LoVo (cell line): ENCODE results near the gene VIT.

Experiments used
- DNase-seq: peaks from one replicate; pipeline ENCODE4 v3.0.0-alpha.2; 2016; ENCODE audit warnings: low spot score

The VIT gene, protein sequence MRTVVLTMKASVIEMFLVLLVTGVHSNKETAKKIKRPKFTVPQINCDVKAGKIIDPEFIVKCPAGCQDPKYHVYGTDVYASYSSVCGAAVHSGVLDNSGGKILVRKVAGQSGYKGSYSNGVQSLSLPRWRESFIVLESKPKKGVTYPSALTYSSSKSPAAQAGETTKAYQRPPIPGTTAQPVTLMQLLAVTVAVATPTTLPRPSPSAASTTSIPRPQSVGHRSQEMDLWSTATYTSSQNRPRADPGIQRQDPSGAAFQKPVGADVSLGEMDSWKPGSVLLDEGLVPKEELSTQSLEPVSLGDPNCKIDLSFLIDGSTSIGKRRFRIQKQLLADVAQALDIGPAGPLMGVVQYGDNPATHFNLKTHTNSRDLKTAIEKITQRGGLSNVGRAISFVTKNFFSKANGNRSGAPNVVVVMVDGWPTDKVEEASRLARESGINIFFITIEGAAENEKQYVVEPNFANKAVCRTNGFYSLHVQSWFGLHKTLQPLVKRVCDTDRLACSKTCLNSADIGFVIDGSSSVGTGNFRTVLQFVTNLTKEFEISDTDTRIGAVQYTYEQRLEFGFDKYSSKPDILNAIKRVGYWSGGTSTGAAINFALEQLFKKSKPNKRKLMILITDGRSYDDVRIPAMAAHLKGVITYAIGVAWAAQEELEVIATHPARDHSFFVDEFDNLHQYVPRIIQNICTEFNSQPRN

DNA sequence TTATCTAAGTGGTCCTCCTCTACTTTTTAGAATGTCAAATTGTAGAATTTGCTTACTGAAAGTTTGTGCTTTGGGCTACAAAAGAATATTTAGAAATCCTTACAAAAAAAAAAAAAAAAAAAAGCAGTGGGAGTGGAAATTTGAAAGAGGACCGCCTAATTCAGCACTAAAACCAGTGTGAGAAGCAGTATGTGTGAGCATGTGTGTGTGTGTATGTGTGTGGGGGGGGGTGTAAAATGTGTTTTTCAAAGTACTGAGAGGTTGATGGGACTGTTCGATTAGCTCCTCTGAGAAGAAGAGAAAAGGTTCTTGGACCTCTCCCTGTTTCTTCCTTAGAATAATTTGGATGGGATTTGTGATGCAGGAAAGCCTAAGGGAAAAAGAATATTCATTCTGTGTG, at the start of gene VIT:
TSS of gene VIT (plus strand) at position 175 of the 400 bp plus-strand sequence. CDS start 19,664 bp downstream, outside the sequence.
- no peak for DNase-seq

DNA sequence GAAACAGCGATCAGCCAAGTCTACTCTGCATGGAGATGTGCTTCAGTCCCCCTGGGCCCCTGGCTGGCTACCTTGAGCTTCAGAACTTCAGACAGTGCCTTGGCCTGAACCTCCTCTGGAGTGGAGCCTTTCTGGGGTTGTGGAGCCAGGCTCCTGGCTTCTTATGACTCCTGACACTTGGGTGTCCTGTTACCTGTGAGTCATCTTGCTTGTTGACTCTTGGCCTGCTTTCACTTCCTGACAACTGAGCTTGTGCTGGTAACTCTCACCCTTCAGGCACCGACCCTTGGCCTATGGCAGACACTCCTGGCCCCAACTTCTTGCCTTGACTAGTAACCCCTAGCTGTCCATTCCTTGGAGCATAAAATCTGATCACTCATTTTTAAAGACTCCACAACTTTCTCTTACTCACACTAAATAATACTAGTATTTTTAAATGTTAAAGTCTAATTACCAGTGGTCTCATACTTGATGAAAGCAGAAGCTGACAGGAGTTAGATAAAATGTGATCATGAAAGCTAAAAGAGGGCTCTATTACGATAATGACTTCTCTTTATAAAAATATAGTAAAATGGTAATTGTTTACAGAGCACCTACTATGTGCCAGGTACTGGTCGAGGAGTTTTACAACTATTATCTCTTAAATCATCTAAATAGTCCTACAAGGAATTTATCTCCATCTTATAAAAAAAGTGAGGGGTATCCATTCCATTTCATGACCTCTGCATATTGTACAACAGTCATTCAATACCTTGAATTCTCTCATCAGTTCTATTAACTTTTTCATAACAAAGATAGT, 46.3 kb upstream of the VIT start:
- peak; percentile 87 for DNase-seq

DNA sequence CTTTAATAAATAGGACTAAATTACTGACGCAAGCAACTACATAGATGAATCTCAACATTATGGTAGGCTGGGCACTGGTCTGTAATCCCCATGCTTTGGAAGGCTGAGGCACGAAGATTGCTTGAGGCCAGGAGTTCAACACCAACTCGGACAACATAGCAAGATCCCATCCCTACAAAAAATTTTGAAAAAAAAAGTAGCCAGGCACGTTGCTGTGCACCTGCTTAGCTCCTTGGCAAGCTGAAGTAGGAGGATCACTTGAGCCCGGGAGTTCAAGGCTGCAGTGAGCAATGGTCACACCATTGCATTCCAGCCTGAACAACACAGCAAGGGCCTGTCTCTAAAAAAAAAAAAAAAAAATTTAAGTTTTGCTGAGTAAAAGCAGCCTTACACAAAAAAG, 43.4 kb upstream of the VIT start:
- DNase-seq = no peak

DNA sequence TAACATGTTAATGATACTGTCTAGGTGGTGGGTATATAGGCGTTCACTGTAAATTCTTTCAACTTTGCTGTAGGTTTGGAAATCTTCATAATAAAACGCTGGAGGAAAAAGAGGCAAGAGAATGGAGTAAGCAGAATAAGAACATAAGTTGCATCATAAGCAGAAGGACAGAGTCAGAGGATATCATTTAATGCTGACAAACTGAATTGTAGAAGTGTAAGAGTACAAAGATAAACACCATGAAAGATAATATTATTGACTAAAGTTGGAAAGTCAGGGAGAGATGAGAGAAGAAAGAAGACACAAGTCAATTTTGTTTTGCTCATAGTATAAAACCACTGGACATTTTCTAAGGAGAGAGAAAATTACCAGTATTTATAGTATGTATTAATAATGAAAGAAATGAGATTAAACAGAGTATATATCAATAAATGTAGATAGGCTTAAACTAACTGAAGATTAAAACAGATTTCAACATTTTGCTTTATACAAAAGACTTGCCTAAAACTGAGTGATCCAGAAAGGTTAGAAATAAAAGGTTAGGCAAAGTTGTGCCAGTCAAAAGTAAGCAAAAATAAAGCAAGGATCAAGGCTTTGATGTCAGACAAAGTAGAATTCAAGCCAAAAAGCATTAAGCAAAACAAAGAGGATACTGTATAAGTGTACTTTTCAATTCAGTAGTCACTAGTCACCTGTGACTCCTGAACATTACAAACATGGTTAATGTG, 42.4 kb upstream of the VIT start:
- no peak for DNase-seq

DNA sequence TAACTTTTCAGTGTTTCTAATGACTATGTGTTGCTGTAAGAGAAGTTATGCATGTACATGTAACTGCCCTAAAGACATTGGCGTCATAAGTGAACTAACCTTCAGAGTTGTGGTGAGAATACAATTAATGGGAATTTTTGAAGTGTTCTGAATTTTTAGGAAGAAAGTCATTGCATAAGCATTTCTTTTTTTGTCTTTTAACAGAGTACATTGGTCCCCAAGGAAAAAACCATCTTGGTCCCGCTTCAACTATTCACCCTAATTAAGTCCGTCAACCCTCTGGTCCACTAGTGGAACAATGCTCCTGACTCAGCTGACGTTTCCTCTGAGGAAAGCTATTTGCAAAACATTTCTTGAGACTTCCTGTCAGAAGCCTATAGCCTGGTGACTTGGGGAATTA, 41.1 kb upstream of the VIT start:
- DNase-seq = peak; percentile 30

DNA sequence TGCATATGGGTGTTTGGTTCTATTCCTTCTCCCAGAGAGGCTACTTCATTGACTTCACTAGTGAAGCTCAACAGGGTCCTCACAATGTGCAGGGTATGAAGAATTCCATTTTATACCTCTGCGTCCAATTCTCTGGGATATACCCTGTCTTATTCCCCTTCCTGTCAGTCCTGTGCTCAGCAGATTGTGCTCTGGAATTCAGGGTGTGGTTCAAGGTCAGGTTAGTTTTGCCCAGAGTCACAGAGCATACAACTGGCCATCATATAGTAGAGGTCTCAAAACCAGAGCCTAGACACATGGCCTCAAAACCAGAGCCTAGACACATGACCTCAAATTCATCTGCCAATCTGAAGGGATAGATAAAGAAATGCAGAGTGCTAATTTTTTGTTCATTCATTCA, 38.8 kb upstream of the VIT start:
- no peak for DNase-seq

DNA sequence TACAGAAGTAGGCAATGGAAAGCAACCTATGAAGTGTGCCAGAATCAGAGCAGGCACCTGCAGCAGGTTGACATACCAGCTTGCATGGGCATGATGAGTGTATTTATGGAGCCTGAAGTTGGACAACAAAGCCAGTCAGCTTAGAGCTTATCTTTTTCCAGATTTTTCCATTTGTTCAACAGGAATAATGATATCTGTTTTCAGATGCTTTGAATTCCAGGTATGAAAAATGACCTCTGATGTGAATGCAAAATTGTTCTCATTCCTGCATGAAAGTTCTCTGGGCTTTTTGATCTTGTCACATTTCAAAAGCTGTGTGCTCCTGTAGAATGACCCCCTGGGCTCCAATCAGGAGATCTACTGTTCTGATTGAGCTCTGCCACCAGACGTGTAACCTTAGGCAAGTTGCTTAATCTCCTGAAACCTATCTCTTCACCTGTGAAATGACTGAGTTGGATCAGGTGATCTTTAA, 38.2 kb upstream of the VIT start:
- no peak for DNase-seq

DNA sequence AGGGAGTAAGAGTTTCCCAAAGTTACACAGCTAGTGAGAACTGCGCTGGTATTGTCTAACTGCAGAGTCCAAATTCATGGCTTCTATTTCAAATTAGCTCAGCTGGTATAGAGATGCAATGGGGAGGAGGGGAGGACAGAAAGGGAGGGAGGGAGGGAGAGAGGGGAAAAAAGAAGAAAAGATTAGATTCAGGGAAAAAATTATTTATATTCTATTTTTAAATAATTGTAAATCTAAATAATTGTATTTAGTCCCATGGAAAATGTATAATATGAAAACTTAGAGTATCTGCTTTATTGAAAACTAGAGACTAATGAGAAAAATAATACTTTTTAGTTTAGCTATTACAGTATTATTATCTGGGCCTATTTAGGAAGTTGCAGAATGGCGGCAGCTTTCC, 37.3 kb upstream of the VIT start:
- DNase-seq = no peak

DNA sequence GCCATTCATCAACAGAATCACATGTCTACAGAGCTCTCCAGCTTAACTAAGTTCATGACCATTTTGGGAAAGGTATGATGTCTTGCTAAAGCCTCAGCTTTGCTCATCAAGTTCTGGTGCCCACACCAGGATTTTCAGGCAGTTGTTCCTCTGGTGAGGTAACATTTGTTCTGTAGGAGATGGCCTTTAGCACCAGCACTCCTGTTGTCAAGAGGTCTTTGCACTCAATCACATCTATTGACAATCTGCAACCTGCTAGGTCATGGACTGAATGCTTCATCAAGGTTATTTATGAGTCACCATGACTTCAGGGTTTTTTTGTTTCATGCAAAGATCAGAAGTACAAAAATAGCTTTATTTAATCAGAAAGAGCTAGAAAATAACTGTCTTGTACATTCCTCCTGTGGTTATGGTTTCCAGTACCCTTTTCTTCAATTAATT, 36.6 kb upstream of the VIT start:
- DNase-seq = no peak

DNA sequence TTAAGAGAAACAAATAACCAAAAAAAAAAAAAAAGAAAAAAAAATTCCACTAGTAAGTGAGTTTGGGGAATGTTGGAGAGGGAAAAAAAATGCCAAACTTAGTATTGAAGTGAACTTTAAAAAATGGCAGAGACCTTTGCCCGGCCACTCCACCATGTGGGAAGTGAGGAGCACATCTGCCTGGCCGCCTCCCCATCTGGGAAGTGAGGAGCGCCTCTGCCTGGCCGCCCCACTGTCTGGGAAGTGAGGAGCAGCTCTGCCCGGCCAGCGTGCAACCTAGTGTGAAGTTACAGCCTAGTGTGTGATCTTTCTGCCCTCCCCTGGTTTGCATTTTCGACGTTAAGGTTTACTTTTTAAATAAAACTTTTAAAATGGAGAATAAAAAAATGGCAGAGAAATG, 33.9 kb upstream of the VIT start:
- no peak for DNase-seq

DNA sequence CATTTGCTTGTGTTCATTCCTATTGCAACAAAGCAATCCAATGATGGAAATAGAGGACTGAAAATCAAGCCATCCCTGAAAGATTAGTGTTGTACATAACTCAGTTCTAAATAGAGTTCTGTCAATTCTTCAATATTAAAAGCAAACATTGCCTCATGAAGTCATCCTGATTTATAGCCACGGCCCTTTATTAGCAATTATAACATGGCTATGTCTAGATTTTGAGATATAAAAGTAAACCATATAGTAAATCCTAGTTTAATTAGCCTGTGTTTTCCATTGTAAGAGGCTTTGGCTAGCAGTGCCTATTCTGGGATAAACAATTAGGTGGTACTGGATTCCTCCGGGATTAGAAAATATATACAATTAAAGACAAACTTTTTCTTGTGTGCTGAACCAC, 33.2 kb upstream of the VIT start:
- no peak for DNase-seq

DNA sequence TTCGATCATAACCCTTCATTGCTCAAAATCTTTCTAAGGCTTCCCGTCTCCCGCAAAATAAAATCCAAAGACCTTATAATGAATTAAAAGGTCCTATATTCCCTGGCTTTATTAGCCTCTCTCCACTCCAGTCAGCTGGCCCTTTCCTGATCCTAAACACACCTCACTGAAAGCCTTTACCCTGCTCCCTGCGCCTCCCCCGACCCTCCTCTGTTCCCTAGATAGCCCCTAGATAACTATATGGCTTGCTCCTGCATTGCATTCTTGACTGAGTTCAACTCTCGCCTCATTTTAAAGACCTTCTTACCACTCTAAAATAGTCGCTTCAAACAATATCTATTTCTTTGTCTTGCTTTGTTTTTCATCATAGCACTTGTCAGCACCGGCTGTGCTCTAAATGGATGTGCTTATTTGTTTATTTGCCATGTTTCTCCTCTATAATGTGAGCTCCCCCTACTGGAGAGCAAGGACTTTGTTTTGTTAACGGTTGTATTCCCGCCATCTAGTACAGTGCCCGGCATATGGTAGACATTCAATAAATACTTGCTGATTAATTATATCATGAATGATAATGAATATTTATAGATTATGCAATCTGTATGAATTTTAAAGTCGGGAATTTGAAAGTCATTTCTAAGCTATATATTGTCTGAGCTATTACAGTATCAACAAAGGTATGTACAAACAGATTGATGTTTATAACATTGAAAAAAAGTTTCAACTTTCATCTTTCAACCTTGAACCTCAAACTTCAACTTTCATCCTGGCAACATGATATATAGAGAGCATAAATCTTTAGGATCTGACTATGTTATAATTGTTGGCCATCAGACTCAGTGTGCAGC, 32.4 kb upstream of the VIT start:
- peak; percentile 71 for DNase-seq

DNA sequence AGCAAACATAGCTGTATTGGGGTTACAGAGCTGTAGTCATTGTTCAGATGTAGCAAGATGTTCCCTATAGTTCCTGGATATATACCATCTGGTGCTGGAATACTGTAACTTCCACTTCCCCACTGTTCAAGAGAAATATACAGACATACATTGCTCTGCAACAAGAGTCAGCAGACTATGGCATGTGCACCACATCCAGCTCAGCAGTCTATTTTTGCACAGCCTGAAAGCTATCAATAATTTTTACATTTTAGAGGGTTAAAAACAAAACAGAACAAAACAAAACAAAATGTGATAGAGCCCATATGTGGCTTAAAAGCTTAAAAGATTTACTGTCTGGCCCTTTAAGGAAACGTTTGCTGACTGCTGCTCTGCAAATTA, 31.8 kb upstream of the VIT start:
- DNase-seq = no peak

DNA sequence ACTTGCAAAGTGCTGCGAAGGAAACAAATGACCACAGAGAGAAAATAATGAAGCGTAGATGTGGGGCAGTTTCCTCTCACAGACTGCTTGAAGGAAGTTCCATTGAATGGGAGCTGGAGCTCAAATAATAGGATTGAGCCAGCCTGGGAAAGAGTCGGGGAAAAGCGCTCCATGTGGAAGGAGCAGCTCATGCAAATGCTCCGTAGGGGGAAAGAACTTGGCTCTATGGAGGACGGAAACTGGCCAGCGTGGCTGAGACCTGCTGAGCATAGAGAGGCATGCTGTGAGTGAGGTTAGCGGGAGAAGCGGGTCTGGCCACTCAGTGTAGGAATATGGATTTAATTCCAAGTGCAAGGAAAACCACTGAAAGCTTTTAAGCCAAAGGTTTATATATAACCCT, 28.6 kb upstream of the VIT start:
- no peak for DNase-seq

DNA sequence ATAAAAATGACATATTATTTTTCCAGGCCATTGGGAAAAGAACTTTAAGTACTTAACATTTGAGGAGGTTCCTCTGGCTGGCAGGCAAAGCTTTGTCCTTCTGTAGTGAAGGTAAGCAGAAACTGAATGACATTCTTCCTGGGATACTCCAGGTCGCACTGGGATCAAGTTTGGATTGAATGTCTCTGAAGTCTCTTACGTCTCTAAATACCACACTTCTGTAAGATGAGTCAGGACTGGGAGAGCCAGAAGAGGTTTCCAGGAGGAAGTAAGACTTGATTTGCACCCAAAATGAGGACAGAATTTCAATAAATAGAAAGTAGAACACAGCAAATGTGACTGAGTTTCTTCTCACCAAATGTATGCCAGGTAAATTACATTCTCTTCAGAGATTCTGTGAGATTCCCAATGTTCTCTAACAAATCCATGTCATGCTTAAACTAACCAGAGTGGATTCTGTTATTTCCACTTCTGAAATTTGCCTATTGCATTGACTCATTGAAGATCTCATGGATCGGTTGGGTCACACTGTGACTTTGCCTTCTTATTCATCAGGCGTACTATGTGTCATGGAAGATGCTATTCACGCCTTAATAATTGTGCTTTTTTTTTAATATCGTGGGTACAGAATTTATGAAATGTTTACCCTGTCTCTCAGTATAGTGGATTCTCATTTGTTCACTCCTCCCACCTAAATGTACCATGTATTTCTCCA, 25.5 kb upstream of the VIT start:
- DNase-seq = no peak

DNA sequence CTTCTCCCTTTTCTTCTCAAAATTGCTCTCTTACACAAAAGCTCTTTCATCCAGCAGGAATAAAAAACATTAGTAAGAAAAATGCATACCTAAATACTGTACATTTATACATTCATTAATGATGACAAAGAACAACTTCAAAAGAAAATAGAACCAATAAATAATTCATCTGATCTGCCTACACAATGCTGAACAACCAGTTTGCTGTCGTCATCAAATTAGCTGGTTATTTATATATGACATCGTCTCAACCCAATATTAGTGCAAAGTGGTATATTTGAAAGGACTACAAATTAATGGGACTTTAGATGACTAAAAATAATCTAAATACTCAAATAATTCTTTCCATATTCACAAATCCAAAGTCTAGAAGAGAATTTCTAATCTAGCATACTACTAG, 24.8 kb upstream of the VIT start:
- DNase-seq = no peak

DNA sequence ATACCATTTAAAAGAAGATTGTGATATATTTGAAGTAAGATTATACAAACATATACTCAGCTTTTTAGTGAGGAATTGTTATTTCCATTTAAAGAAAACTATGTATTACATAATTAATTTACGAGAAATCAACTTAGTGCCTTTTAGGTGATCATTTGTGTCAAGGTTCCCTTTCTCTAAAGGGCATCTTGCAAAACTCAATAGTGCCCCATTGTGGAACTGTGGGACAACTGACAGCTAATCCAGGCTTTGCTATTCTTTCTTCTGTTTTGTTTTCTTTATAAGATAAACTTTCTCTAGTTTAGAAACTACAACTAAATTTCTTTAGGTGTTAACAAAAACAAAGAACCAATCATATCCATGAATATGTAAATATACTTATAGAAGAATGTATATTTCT, 24.3 kb upstream of the VIT start:
- DNase-seq = peak; percentile 35

DNA sequence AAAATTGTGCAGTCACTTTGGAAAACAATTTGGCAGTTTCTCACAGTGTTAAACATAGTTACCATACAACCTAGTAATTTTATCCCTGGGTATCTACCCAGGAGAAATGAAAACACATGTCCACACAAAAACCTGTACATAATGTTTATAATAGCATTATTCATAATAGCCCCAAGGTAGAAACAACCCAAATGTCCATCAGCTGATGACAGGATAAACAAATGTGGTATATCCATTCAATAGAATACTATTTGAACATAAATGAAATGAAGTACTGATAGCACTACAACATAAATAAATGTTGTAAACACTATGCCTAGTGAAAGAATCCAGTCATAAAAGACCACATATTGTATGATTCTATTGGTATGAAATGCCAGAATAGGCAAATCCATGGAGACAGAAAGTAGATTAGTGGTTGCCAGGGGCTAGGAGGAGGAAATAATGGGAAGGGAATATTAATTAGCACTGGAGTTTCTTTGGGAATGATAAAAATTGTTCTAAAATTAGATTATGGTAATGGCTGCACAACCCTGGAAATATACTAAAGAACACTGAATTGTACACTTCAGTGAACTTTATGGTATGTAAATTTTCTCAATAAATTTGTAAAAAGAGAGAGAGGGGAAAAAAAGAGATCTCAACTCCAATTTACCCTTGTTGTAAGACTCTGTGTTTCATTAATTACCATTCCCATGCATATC, 20.8 kb upstream of the VIT start:
- DNase-seq = no peak

DNA sequence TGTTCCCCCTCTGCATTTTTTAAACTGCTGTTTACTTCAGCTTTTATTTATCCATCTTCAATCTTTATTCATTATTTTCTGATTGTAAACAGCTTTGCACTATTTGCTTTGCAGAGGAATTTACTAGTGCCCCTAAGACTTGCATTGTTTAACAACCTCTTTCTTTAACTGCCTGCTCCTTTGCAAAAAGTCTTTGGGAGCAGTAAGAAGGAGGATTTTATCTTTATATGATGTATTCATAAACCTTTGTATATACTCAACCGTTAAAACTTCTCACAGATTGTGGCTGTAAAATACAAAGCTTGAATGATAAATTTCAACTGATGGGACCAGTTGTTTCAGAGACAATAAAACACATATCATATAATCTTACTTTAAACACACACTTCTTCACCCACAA, 20.1 kb upstream of the VIT start:
- DNase-seq = no peak

DNA sequence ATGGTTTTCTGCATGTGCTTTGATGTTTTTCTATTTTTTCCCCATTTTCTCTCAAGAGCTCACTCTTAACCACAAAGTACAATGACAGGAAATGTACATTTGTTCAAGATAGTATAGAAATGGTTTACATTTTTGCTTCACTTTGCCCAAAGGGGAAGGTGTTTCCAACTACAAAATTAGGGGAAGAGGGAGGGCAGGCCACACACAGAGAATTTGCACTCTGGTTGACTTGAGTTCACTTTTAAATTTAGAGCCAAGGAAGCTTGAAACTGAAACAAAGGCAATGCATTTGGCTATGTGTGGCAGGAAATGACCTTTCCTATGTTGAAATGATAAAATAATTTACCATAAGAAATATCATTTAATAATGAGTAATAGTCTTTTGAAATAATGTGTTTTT, 19.1 kb upstream of the VIT start:
- no peak for DNase-seq
